Measurements from ENCODE around the gene SAXO2.
"Not testable (repeated sequence)": the region's sequence is repeated elsewhere in the genome, so short reads cannot be mapped to it uniquely, and the experiment has no call there.

Gene SAXO2, protein sequence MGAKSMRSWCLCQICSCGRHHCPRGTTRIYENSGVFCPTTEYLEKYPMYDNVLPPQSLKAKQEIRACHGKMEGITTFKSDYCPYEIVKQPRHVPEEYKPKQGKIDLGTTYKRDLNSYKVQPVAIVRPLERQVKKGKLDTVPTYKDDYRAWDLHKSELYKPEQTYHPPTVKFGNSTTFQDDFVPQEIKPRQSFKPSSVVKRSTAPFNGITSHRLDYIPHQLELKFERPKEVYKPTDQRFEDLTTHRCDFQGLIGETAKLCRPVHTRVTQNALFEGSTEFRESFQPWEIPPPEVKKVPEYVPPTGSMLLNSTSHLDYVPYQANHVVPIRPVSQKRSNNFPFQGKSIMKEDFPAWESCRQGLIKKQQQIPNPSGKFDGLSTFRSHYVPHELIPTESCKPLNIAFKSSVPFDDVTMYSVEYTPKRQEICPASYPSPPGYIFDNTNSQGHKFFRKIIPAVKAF

DNA sequence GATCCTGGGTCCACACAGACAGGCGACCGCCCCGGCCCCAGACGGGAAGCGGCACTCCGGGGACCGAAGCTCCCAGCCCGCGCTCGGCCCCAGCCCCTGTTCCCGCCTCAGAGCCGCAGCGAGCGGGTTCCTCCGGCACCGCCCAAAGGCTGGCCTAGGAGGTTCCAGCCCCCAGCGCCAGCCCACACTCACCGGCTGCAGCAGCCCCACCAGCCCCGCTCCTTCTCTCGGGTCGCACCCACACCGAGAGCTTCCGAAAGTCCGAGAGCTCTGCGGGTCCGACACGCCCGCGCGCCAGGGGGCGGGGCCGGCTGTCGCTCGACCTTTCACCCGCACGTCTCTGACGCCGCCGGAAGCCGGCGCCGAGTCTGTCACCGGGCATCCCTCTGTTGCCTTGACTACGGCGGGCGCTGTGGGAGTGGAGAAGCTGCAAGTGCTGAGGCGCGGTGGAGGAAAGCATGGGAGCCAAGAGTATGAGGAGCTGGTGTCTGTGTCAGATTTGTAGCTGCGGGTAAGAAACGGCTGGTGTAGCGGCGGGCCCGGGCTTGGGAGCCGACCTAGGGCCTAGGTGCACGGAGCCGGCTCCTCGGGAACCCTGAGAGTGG, at the start of gene SAXO2, which contains the start of gene EFL1:
TSS of gene SAXO2 (plus strand) at position 397 of the 605 bp plus-strand sequence. CDS start at position 459, 62 bp downstream.
TSS of gene EFL1 (minus strand) at position 313 of the 605 bp plus-strand sequence. CDS start 956 bp downstream, outside the sequence.
- peak within 1 kb of the TSS; percentile 69 for H2AFZ ChIP-seq (ENCODE audit: low read depth, low read length, severe bottlenecking)
- H3K4me3 ChIP-seq (ENCODE audit: insufficient read depth, low read length, poor library complexity, severe bottlenecking) = peak within 1 kb of the TSS; percentile 83
- TF ChIP-seq, protein P1, sequence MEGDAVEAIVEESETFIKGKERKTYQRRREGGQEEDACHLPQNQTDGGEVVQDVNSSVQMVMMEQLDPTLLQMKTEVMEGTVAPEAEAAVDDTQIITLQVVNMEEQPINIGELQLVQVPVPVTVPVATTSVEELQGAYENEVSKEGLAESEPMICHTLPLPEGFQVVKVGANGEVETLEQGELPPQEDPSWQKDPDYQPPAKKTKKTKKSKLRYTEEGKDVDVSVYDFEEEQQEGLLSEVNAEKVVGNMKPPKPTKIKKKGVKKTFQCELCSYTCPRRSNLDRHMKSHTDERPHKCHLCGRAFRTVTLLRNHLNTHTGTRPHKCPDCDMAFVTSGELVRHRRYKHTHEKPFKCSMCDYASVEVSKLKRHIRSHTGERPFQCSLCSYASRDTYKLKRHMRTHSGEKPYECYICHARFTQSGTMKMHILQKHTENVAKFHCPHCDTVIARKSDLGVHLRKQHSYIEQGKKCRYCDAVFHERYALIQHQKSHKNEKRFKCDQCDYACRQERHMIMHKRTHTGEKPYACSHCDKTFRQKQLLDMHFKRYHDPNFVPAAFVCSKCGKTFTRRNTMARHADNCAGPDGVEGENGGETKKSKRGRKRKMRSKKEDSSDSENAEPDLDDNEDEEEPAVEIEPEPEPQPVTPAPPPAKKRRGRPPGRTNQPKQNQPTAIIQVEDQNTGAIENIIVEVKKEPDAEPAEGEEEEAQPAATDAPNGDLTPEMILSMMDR (IDR thresholded peaks at IDR 0.05; ENCODE audit: insufficient read depth, low read length, poor library complexity, severe bottlenecking) = no peak
- no peak for TF ChIP-seq EZH2phosphoT487 (conservative IDR thresholded peaks at IDR 0.05; ENCODE audit: low read length)
- H3K9me2 ChIP-seq (replicated peaks; ENCODE audit: insufficient read depth, low read length) = no peaks in the 10 kb centered on the region
- H3K27ac ChIP-seq (ENCODE audit: low read depth, low read length) = peak within 1 kb of the TSS; percentile 55
- H3K9me3 ChIP-seq (ENCODE audit: insufficient read depth, low read length) = no peaks in the 10 kb centered on the region
- H3F3A ChIP-seq (ENCODE audit: insufficient read depth) = no peaks in the 10 kb centered on the region
- H3K27me3 ChIP-seq (ENCODE audit: low read length) = no peaks in the 10 kb centered on the region
- peak within 1 kb of the TSS; percentile 81 for H3K4me2 ChIP-seq (ENCODE audit: low read depth, low read length, poor library complexity, severe bottlenecking)
- peaks cover 30% of the 10 kb centered on the region for H3K79me2 ChIP-seq (ENCODE audit: insufficient read depth, low read length)
- H3K36me3 ChIP-seq (ENCODE audit: low read length) = peaks cover 8% of the 10 kb centered on the region; the same call in 1 of the 2 replicates
- H4K20me1 ChIP-seq (ENCODE audit: low read depth, low read length) = no peaks in the 10 kb centered on the region
- H3K9ac ChIP-seq (ENCODE audit: low read length) = peak within 1 kb of the TSS; percentile 70

DNA sequence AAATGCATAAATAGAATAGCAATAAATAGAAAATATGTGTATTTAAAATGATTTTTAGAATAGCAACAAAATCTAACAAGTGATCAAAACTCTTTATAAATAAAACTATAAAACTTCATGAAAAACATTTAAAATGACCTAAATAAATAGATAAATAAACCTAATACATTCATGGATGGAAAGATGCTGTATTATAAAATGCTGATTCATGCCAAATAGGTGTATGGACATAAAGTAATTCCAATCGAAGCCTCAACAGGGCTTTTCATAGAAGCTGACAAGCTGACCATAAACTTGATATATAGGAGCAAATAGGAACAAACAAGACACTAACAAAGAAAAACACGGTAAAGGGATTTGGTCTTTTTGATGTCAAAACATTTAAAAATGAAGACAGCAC, 46.5 kb upstream of the SAXO2 start:
- H3K27ac ChIP-seq (ENCODE audit: low read depth, low read length); H3F3A ChIP-seq (ENCODE audit: insufficient read depth); H3K27me3 ChIP-seq (ENCODE audit: low read length); H3K79me2 ChIP-seq (ENCODE audit: insufficient read depth, low read length); H2AFZ ChIP-seq (ENCODE audit: low read depth, low read length, severe bottlenecking); H3K4me2 ChIP-seq (ENCODE audit: low read depth, low read length, poor library complexity, severe bottlenecking); H4K20me1 ChIP-seq (ENCODE audit: low read depth, low read length); H3K4me3 ChIP-seq (ENCODE audit: insufficient read depth, low read length, poor library complexity, severe bottlenecking); H3K36me3 ChIP-seq (ENCODE audit: low read length); H3K9me2 ChIP-seq (replicated peaks; ENCODE audit: insufficient read depth, low read length); H3K9ac ChIP-seq (ENCODE audit: low read length); H3K9me3 ChIP-seq (ENCODE audit: insufficient read depth, low read length): not testable (repeated sequence)

DNA sequence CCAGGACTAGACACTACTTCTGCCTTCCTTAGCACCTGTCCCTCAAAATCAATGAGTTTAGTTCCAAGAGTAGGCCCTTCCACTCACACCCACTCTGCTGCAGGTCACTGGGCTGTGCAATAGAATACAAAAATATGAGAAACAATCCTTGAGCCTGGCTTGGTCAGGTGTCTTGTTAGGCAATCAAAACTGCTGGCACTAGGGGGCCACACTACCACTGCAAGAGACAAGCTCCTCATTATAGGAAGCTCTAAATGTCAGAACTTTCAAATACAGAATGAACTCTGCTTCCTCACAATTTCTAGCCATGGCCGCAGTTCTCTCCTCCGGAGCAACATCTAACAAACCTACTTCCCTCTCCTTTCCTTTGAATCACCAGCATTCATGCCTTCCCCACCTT, 41.1 kb upstream of the SAXO2 start:
- H3K27ac ChIP-seq (ENCODE audit: low read depth, low read length); H3K9me3 ChIP-seq (ENCODE audit: insufficient read depth, low read length); H3F3A ChIP-seq (ENCODE audit: insufficient read depth); H3K9ac ChIP-seq (ENCODE audit: low read length); H3K79me2 ChIP-seq (ENCODE audit: insufficient read depth, low read length); H2AFZ ChIP-seq (ENCODE audit: low read depth, low read length, severe bottlenecking); H3K4me2 ChIP-seq (ENCODE audit: low read depth, low read length, poor library complexity, severe bottlenecking); H3K9me2 ChIP-seq (replicated peaks; ENCODE audit: insufficient read depth, low read length); H4K20me1 ChIP-seq (ENCODE audit: low read depth, low read length); H3K27me3 ChIP-seq (ENCODE audit: low read length); H3K36me3 ChIP-seq (ENCODE audit: low read length); H3K4me3 ChIP-seq (ENCODE audit: insufficient read depth, low read length, poor library complexity, severe bottlenecking): not testable (repeated sequence)

DNA sequence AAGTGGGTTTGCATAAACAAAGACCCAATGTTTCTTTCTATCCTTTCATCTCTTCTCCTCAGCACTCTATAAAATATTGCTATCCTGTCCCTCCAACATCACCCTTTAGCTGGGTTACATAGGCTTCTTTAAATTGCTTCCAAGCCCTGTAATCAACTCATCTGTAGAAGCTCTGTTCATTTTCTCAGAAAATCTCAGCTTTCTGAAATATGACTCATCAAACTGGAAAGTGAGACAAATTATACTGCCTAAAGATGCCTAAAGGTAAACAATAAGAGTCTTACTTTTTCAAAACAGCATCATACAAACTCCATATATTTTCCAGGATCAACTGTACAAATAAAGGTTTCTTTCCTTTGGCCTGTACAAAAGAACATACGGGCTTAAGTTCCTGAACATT, 33.9 kb upstream of the SAXO2 start:
- Histone ChIP-seq H2AFZ (ENCODE audit: low read depth, low read length, severe bottlenecking) (no peak overlapping the region), H3K79me2 (ENCODE audit: insufficient read depth, low read length) (no peaks in the 10 kb centered on the region), H3K27me3 (ENCODE audit: low read length) (no peaks in the 10 kb centered on the region), H3K36me3 (ENCODE audit: low read length) (peaks cover 8% of the 10 kb centered on the region; the same call in 1 of the 2 replicates), H3K27ac (ENCODE audit: low read depth, low read length) (no peak overlapping the region), H3K9me3 (ENCODE audit: insufficient read depth, low read length) (no peaks in the 10 kb centered on the region), H3F3A (ENCODE audit: insufficient read depth) (no peaks in the 10 kb centered on the region), H3K4me3 (ENCODE audit: insufficient read depth, low read length, poor library complexity, severe bottlenecking) (no peak overlapping the region), H4K20me1 (ENCODE audit: low read depth, low read length) (no peaks in the 10 kb centered on the region), H3K9me2 (replicated peaks; ENCODE audit: insufficient read depth, low read length) (no peaks in the 10 kb centered on the region), H3K9ac (ENCODE audit: low read length) (no peak overlapping the region), H3K4me2 (ENCODE audit: low read depth, low read length, poor library complexity, severe bottlenecking) (no peak overlapping the region)
- no peak for TF ChIP-seq EZH2phosphoT487 (conservative IDR thresholded peaks at IDR 0.05; ENCODE audit: low read length)
- TF ChIP-seq, protein P1 (IDR thresholded peaks at IDR 0.05; ENCODE audit: insufficient read depth, low read length, poor library complexity, severe bottlenecking) = no peak

Data from SU-DHL-6 (cell line).